CMK (cell line): Measurements from ENCODE around the gene LARP1.

Experiments used
- DNase-seq: peaks from one replicate; pipeline ENCODE4 v3.0.0-alpha.2; 2010; ENCODE audit warnings: low read depth

The LARP1 gene

GRCh38 chr5:154858972-154859871 lies 104.0 kb downstream of the LARP1 start:
- no peak for DNase-seq

GRCh38 chr5:154860123-154860522 lies 104.9 kb downstream of the LARP1 start:
- no peak for DNase-seq

GRCh38 chr5:154860765-154861164 lies 105.6 kb downstream of the LARP1 start:
- no peak for DNase-seq

- no peak for DNase-seq
Measured at GRCh38 chr5:154861946-154862345, 106.8 kb downstream of the LARP1 start.

- no peak for DNase-seq
Measured at GRCh38 chr5:154862766-154863165, 107.6 kb downstream of the LARP1 start.

- DNase-seq = no peak
Measured at GRCh38 chr5:154863291-154864080, 108.3 kb downstream of the LARP1 start.

GRCh38 chr5:154865466-154866184 lies 110.4 kb downstream of the LARP1 start:
- no peak for DNase-seq

GRCh38 chr5:154866841-154867240 lies 111.7 kb downstream of the LARP1 start:
- no peak for DNase-seq
